Kidney (tissue), 14 donors: Measurements from ENCODE around the gene PVALEF. TPM values are rescaled to one million over a fixed set of nuclear protein-coding genes. Genes with fewer than 3 reads are reported as not detected.
A peak's percentile ranks its signal among the peaks of the same experiment; 100 is the strongest.

Experiments
- DNase-seq, 5 donors: peaks; one replicate each; pipeline ENCODE4 v3.0.0-alpha.2; 2013 to 2020
- FAIRE-seq: peaks from 2 replicates; lab custom pipeline; 2012; peaks lifted over from hg19 to GRCh38; lab: Jason Lieb, UNC
- H3K27ac ChIP-seq, 2 donors: one replicate each; pipeline ENCODE4 v1.7.0; 2013; ENCODE audit warnings: low read depth in 2 of 2, low read length in 2 of 2, inconsistent platforms in 1 of 2
- H3K27me3 ChIP-seq: one replicate; pipeline ENCODE4 v1.7.1; 2013; ENCODE audit warnings: low read length, inconsistent platforms; ENCODE audit not compliant: control insufficient read depth, insufficient read depth
- H3K36me3 ChIP-seq, 3 donors: one replicate each; pipeline versions ENCODE4 v1.7.0 to v1.7.1; 2013; ENCODE audit warnings: low read length in 3 of 3, control low read depth in 1 of 3, inconsistent platforms in 1 of 3; ENCODE audit not compliant: insufficient read depth in 3 of 3, control insufficient read depth in 2 of 3
- H3K4me1 ChIP-seq, 3 donors: one replicate each; pipeline versions ENCODE4 v1.7.0 to v1.7.1; 2013; ENCODE audit warnings: low read length in 3 of 3, inconsistent platforms in 1 of 3, low read depth in 1 of 3; ENCODE audit not compliant: control insufficient read depth in 2 of 3, insufficient read depth in 2 of 3
- H3K4me3 ChIP-seq, 3 donors: one replicate each; pipeline versions ENCODE4 v1.7.0 to v1.8.1; 2013; ENCODE audit warnings: low read length in 3 of 3, control low read depth in 1 of 3, inconsistent platforms in 1 of 3
- H3K9ac ChIP-seq, 3 donors: one replicate each; pipeline versions ENCODE4 v1.7.0 to v1.7.1; 2013; ENCODE audit warnings: low read length in 3 of 3, control low read depth in 1 of 3, inconsistent platforms in 1 of 3
- H3K9me3 ChIP-seq, 3 donors: one replicate each; pipeline versions ENCODE4 v1.7.0 to v1.7.1; 2013; ENCODE audit warnings: low read length in 3 of 3, control low read depth in 1 of 3, inconsistent platforms in 1 of 3; ENCODE audit not compliant: control insufficient read depth in 2 of 3, insufficient read depth in 1 of 3
- CTCF ChIP-seq: IDR thresholded peaks from 3 replicates; pipeline ENCODE4 v1.5.1; 2012; ENCODE audit warnings: mild to moderate bottlenecking, moderate library complexity, borderline replicate concordance; ENCODE audit not compliant: insufficient read depth; ENCODE audit errors: extremely low read depth
- intact Hi-C: fragments of 100-400 bp; cut with DNase I; formaldehyde crosslinking; loops from one replicate; pipeline ENCODE4 v1.11.1; 2022
- polyA plus RNA-seq: library from polyadenylated mRNA; stranded (reverse); fragments of 350-450 nt; fragmentation: Illumina TruSeq; extraction: RNeasy Lipid Tissue Mini Kit (QIAGEN cat#74804); gene quantifications from one replicate; pipeline ENCODE4 v1.2.3, GENCODE V29; 2014; ENCODE audit warnings: low read depth, low replicate concordance; ENCODE audit not compliant: insufficient read depth
- total RNA-seq: library from RNA; stranded (reverse); fragmentation: NEBNext Ultra II Directional; extraction: Animal tissue kit (Norgen Biotek cat#: 25700); gene quantifications from one replicate; pipeline ENCODE4 v1.2.1, GENCODE V29; 2021
- donor health status: control.
- donor health status: control.
- donor health status: control.
- donor health status: control.
- donor health status: control.
- donor health status: DM: yes; HTN: yes; CAD: no.
- donor health status: Normal renal cell carcinoma (clear cell type).

The PVALEF gene
- total and polyA plus RNA-seq, 2 donors from 2014 or later = not detected

DNA sequence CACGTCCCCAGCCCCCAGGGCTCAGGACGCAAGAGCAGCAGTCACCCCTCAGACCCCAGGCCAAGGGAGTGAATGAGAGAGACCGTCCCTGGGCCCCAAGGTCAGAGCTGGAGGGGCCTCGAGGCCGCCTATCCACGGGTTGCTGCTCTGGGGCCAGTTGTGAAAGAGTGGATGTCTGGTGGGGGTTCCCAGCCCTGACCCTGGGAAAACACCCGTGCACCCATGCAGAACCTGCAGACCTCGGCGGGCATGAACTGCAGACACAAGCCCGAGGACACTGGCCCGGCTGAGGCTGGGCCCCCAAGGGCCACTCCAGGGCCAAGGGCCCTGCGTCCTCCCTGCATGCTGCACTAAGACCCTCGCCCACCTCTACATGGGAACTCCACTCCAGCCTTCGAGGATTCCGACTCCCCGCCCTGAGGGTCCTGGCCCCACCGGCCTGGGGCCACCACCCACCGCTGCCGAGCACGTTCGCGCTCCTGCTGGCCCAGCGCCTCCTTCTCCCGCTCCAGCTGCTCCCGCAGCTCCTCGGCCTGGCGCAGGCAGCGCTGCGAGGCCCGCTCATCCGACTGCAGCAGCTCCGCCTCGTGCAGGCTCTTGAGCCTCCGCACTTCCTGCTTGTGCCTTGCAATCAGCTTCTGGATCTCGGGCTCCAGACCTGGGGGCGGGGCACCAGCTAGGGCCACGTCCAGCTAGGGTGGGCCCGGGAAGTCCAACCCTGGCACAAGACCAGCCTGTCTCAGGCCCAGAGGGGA, 28.3 kb downstream of the PVALEF start:
- peak in 4 of 5 donors; percentile 33 to 72 (median 56) for DNase-seq

GRCh38 chr17:81194225-81194760, 29.0 kb downstream of the PVALEF start:
- FAIRE-seq = no peak

More for the DNA sequence above, 28.3 kb downstream of the PVALEF start:
- Histone ChIP-seq H3K9ac (no peak overlapping the region), H3K9me3 (no peaks in the 10 kb centered on the region), H3K36me3 (no peaks in the 10 kb centered on the region), H3K27ac (no peak overlapping the region), H3K4me1 (peaks cover 0 to 3% (median 0%) of the 10 kb centered on the region in 3 donors), H3K27me3 (no peaks in the 10 kb centered on the region), H3K4me3 (no peak overlapping the region)
- no peak for TF ChIP-seq CTCF
- FAIRE-seq = no peak
- intact Hi-C loops = no loop called here

DNA sequence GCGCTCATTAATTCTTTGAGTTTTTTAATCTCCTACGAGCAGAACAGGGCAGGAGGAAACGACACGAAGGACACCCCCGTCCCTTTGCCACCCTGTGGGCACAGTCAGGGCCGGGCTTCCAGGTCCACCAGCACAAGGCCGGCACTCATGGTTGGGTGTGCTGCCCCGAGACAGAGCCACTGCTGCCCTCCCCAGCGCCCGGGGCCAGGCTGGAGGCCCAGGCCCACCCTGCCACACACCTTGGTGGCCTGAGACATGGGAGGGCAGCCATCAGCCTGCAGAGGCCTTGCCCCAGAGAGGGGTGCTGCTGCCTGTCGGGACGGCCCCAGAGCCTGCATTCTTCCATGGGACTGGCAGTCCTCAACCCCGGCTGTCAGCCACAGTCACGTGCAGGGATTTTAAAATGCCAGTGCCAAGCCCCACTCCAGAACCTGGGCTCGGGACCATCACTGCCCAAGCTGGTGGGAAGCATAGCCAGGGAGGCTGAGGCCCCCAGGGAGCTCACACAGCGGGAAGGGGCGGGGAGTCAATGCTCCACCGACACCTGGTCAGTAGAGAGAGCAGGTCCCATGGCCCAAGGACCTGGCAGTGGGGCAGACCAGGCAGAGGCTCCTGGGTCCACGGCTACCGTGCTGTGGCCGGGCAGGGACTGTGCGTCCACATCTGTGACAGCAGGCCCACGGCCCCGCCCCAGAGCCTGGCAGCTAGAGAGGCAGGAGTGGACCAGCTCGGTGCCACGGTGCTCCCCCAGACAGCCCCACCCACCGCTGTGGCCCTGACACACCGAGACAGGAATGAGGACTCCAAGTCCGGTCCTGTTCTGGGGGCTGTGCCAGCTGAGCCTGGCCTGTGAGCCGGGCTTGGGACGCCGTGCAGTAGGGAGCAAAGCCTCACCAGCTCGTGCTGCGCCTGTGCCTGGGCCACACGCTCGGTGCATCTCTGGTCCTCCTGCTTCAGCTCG, 29.9 kb downstream of the PVALEF start:
- Histone ChIP-seq H3K4me3 (no peak overlapping the region), H3K4me1 (peaks cover 0 to 3% (median 0%) of the 10 kb centered on the region in 3 donors), H3K9ac (no peak overlapping the region), H3K9me3 (no peaks in the 10 kb centered on the region), H3K36me3 (no peaks in the 10 kb centered on the region), H3K27me3 (no peaks in the 10 kb centered on the region), H3K27ac (no peak overlapping the region)
- no peak for DNase-seq
- no peak for FAIRE-seq
- intact Hi-C loops = no loop called here
- TF ChIP-seq CTCF = no peak

More at GRCh38 chr17:81194225-81194760, 29.0 kb downstream of the PVALEF start:
- Histone ChIP-seq H3K27me3 (no peaks in the 10 kb centered on the region), H3K4me1 (peaks cover 0 to 3% (median 0%) of the 10 kb centered on the region in 3 donors), H3K27ac (no peak overlapping the region), H3K9ac (no peak overlapping the region), H3K9me3 (no peaks in the 10 kb centered on the region), H3K4me3 (no peak overlapping the region), H3K36me3 (no peaks in the 10 kb centered on the region)
- intact Hi-C loops = no loop called here
- no peak for DNase-seq
- TF ChIP-seq CTCF = no peak
